IMR-90 (cell line): ENCODE results near the gene VPS26B. TPM values are rescaled to one million over a fixed set of nuclear protein-coding genes. Genes with fewer than 3 reads are reported as not detected.
"Not testable (repeated sequence)": the region's sequence is repeated elsewhere in the genome, so short reads cannot be mapped to it uniquely, and the experiment has no call there.

Experiments used
- ATAC-seq: fragments of 200-7000 bp; cut with Tn5 transposase; 2 replicates; pipeline ENCODE4 v1.9.1; 2020; ENCODE audit warnings: low read depth, mild to moderate bottlenecking, moderate library complexity
- BruUV-seq: library from RNA; stranded (reverse); fragments of 400-500 nt; replicated peaks from 2 replicates; lab custom pipeline; 2021; lab: Mats Ljungman, UMichigan
- CTCF ChIA-PET: fragments of 300-600 bp; formaldehyde crosslinking; extraction: SDS; loops from one replicate; lab custom pipeline; 2021; ENCODE audit warnings: antibody characterized with exemption; lab: Yijun Ruan, JAX
- POLR2A ChIA-PET: fragments of 300-600 bp; sonication (Branson Sonifier 250); formaldehyde crosslinking; loops from one replicate; lab custom pipeline; 2022; ENCODE audit warnings: antibody characterized with exemption; ENCODE audit not compliant: unreplicated experiment; lab: Charles Lee
- DNase-seq: peaks from one replicate; pipeline ENCODE4 v3.0.0; 2013
- H2AFZ ChIP-seq: replicated peaks from 2 replicates; pipeline ENCODE3; 2013; ENCODE audit warnings: low read length, mild to moderate bottlenecking; ENCODE audit not compliant: poor library complexity
- H2AK5ac ChIP-seq: 2 replicates; pipeline ENCODE4 v1.6.1; 2013; ENCODE audit warnings: low read depth, low read length, inconsistent platforms
- H2AK9ac ChIP-seq: replicated peaks from 2 replicates; pipeline ENCODE3; 2013; ENCODE audit warnings: mild to moderate bottlenecking, low read depth, low read length, moderate library complexity; ENCODE audit not compliant: poor library complexity
- H2BK120ac ChIP-seq: 2 replicates; pipeline ENCODE4 v1.6.1; 2013; ENCODE audit warnings: low read depth, low read length, inconsistent platforms
- H2BK15ac ChIP-seq: 3 replicates; pipeline ENCODE4 v1.6.1; 2013; ENCODE audit warnings: low read depth, low read length, inconsistent platforms
- H2BK20ac ChIP-seq: 2 replicates; pipeline ENCODE4 v1.6.1; 2013; ENCODE audit warnings: low read depth, mild to moderate bottlenecking, inconsistent platforms, low read length, moderate library complexity
- H2BK5ac ChIP-seq: 2 replicates; pipeline ENCODE4 v1.6.1; 2013; ENCODE audit warnings: mild to moderate bottlenecking, low read depth, low read length, inconsistent platforms; ENCODE audit not compliant: poor library complexity, severe bottlenecking
- H3K14ac ChIP-seq: replicated peaks from 2 replicates; pipeline ENCODE4 v1.6.1; 2013; ENCODE audit warnings: low read depth, low read length, inconsistent platforms
- H3K18ac ChIP-seq: 2 replicates; pipeline ENCODE4 v1.6.1; 2013; ENCODE audit warnings: low read depth, low read length, control low read depth
- H3K23ac ChIP-seq: 2 replicates; pipeline ENCODE4 v1.6.1; 2013; ENCODE audit warnings: low read depth, low read length, inconsistent platforms
- H3K27ac ChIP-seq: 2 replicates; pipeline ENCODE4 v1.5.1; 2013; ENCODE audit warnings: mild to moderate bottlenecking, control low read depth, low read length; ENCODE audit not compliant: insufficient read depth
- H3K27me3 ChIP-seq: 2 replicates; pipeline ENCODE4 v1.6.1; 2013; ENCODE audit warnings: low read length; ENCODE audit not compliant: control insufficient read depth, insufficient read depth
- H3K36me3 ChIP-seq: 2 replicates; pipeline ENCODE4 v1.6.1; 2013; ENCODE audit warnings: low read length, mixed read lengths; ENCODE audit not compliant: control insufficient read depth, insufficient read depth
- H3K4ac ChIP-seq: 2 replicates; pipeline ENCODE4 v1.6.1; 2013; ENCODE audit warnings: low read depth, low read length, inconsistent platforms
- H3K4me1 ChIP-seq: 2 replicates; pipeline ENCODE4 v1.6.1; 2013; ENCODE audit warnings: low read length, mixed read lengths; ENCODE audit not compliant: control insufficient read depth, insufficient read depth
- H3K4me2 ChIP-seq: 2 replicates; pipeline ENCODE4 v1.6.1; 2013; ENCODE audit warnings: low read depth, mild to moderate bottlenecking, control low read depth, low read length, moderate library complexity
- H3K4me3 ChIP-seq: 2 replicates; pipeline ENCODE4 v1.5.1; 2013; ENCODE audit warnings: low read depth, mild to moderate bottlenecking, control low read depth, low read length, moderate library complexity; ENCODE audit not compliant: insufficient read depth
- H3K56ac ChIP-seq: 2 replicates; pipeline ENCODE4 v1.6.1; 2013; ENCODE audit warnings: low read length, inconsistent platforms; ENCODE audit not compliant: insufficient read depth; ENCODE audit errors: extremely low read depth
- H3K79me1 ChIP-seq, 2 experiments: 2 replicates each; pipeline ENCODE4 v1.6.1; 2013; ENCODE audit warnings: low read length in 2 of 2, inconsistent platforms in 1 of 2, low read depth in 1 of 2
- H3K9ac ChIP-seq: 2 replicates; pipeline ENCODE4 v1.6.1; 2013; ENCODE audit warnings: low read depth, low read length, control low read depth
- H3K9me1 ChIP-seq: 2 replicates; pipeline ENCODE4 v1.6.1; 2013; ENCODE audit warnings: low read length, inconsistent platforms; ENCODE audit not compliant: insufficient read depth
- H3K9me3 ChIP-seq: 2 replicates; pipeline ENCODE4 v1.6.1; 2013; ENCODE audit warnings: low read length; ENCODE audit not compliant: control insufficient read depth, insufficient read depth
- H4K20me1 ChIP-seq: 2 replicates; pipeline ENCODE4 v1.6.1; 2013; ENCODE audit warnings: low read length, inconsistent platforms; ENCODE audit not compliant: insufficient read depth
- H4K5ac ChIP-seq: 2 replicates; pipeline ENCODE4 v1.6.1; 2013; ENCODE audit warnings: mild to moderate bottlenecking, low read depth, low read length, control low read depth
- H4K8ac ChIP-seq, 2 experiments: 2 replicates each; pipeline ENCODE4 v1.6.1; 2013; ENCODE audit warnings: low read depth in 2 of 2, low read length in 2 of 2, control low read depth in 1 of 2, inconsistent platforms in 1 of 2
- H4K91ac ChIP-seq: 2 replicates; pipeline ENCODE4 v1.6.1; 2013; ENCODE audit warnings: low read depth, low read length, inconsistent platforms; ENCODE audit not compliant: insufficient read depth
- WGBS, 2 experiments: methylation state at CpG; one replicate each; pipeline versions ENCODE4 v1.1.5 to v1.1.7; 2013; ENCODE audit warnings: missing lambda C conversion rate in 2 of 2; ENCODE audit not compliant: insufficient read length in 1 of 2; ENCODE audit errors: extremely low coverage in 2 of 2; 5-methylcytosine and 5-hydroxymethylcytosine counted together
- dilution Hi-C: fragments of 300-500 bp; cut with HindIII; formaldehyde crosslinking; loops from one replicate; pipeline ENCODE4 v1.14.3; 2018; ENCODE audit warnings: low sequenced_read_pairs; ENCODE audit not compliant: unreplicated experiment
- in situ Hi-C: fragments of 300-500 bp; cut with MboI; formaldehyde crosslinking; loops from 3 replicates; pipeline ENCODE4 v1.14.3; 2019; ENCODE audit warnings: low sequenced_read_pairs, inconsistent platforms, mixed read lengths
- intact Hi-C: fragments of 100-400 bp; cut with micrococcal nuclease; formaldehyde crosslinking; loops from 2 replicates; pipeline ENCODE4 v1.10.0; 2022
- polyA plus RNA-seq, 3 experiments: library from polyadenylated mRNA; depleted of rRNA; stranded (reverse); fragments of >200 nt; gene quantifications; 2 replicates each; pipeline ENCODE4 v1.2.3, GENCODE V29; 2012; ENCODE audit warnings: low replicate concordance in 1 of 3
- total RNA-seq: library from RNA; depleted of rRNA; stranded (reverse); fragments of >200 nt; gene quantifications from 2 replicates; pipeline ENCODE4 v1.2.3, GENCODE V29; 2012

The VPS26B gene
- total and polyA plus RNA-seq, 2 of the 4 experiments (the other 2 are of a cell fraction): 41.6 to 51.1 TPM

DNA sequence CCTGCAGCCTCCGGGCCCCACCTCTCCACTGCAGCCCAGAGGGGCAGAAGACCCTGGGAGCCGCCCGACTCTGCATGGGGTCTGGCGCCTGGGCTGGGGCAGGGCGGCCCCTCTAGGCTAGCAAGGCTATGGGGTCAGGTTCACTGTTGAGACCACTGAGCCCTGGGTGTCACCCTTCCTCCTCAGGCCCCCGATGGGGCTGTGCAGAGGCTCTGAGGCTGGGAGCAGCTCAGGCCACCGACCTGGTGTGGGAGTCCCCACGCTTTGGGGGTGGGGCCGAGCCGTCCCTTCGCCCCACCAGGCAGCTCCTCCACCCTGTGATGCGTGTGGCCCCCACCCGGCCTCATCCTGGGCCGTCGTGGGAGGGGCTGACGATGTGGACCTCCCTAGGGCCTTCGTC is 57.2 kb downstream of the VPS26B start:
- H2BK120ac ChIP-seq: not testable (repeated sequence)

More for the DNA sequence above, 57.2 kb downstream of the VPS26B start:
- H3K36me3 ChIP-seq, H3K18ac ChIP-seq, H2AK5ac ChIP-seq, CTCF ChIA-PET, H3K9ac ChIP-seq, H2BK5ac ChIP-seq, BruUV-seq, H3K23ac ChIP-seq, POLR2A ChIA-PET, H2BK15ac ChIP-seq, dilution Hi-C loops, H2AFZ ChIP-seq, H3K79me1 ChIP-seq, DNase-seq, H3K4ac ChIP-seq, H3K56ac ChIP-seq, H3K27ac ChIP-seq, H4K8ac ChIP-seq, H3K4me2 ChIP-seq, in situ Hi-C loops, H4K20me1 ChIP-seq, H4K91ac ChIP-seq, H3K9me1 ChIP-seq, H2BK20ac ChIP-seq, H3K4me1 ChIP-seq, H3K4me3 ChIP-seq, H2AK9ac ChIP-seq, intact Hi-C loops, H4K5ac ChIP-seq, H3K14ac ChIP-seq, H3K9me3 ChIP-seq, ATAC-seq: not testable (repeated sequence)
- WGBS, 2 experiments: 80% methylated on average over 1 of the region's 17 CpGs; no CpG with 5 or more reads in 1 of the 2 experiments
- H3K27me3 ChIP-seq: peaks cover 22% of the 10 kb centered on the region
